Nephron progenitor cell (in vitro differentiated cells): ENCODE measurements around the gene RIPOR3.

Source experiments
- DNase-seq: peaks from one replicate; pipeline ENCODE4 v3.0.0; 2021
- H3K27ac Mint-ChIP-seq: 2 replicates; pipeline ENCODE4 v1.8.0; 2021; ENCODE audit warnings: mild to moderate bottlenecking, moderate library complexity, mixed read lengths
- H3K27me3 Mint-ChIP-seq: 2 replicates; pipeline ENCODE4 v1.8.0; 2021; ENCODE audit warnings: mild to moderate bottlenecking, low read depth, mixed read lengths; ENCODE audit not compliant: poor library complexity
- H3K36me3 Mint-ChIP-seq: 2 replicates; pipeline ENCODE4 v1.8.0; 2021; ENCODE audit warnings: low read depth, mixed read lengths
- H3K4me1 Mint-ChIP-seq: 2 replicates; pipeline ENCODE4 v1.8.0; 2021; ENCODE audit warnings: mixed read lengths
- H3K4me3 Mint-ChIP-seq: 2 replicates; pipeline ENCODE4 v1.8.0; 2021; ENCODE audit warnings: mild to moderate bottlenecking, moderate library complexity, mixed read lengths
- H3K9me3 Mint-ChIP-seq: 2 replicates; pipeline ENCODE4 v1.8.0; 2021; ENCODE audit warnings: mild to moderate bottlenecking, moderate library complexity, mixed read lengths
- CTCF ChIP-seq: fragments of 200-600 bp; sonication (generic); IDR thresholded peaks from 2 replicates; pipeline ENCODE4 v1.5.0; 2021; ENCODE audit warnings: antibody characterized with exemption

Gene RIPOR3

GRCh38 chr20:50594591-50595432 lies 96.5 kb downstream of the RIPOR3 start:
- no peak for TF ChIP-seq CTCF
- no peak overlapping the region for H3K4me3 Mint-ChIP-seq
- no peaks in the 10 kb centered on the region for H3K27me3 Mint-ChIP-seq
- peaks cover 15% of the 10 kb centered on the region for H3K4me1 Mint-ChIP-seq
- H3K27ac Mint-ChIP-seq: no peak overlapping the region
- H3K9me3 Mint-ChIP-seq: no peaks in the 10 kb centered on the region
- H3K36me3 Mint-ChIP-seq: no peaks in the 10 kb centered on the region
- DNase-seq: no peak

- no peaks in the 10 kb centered on the region for H3K36me3 Mint-ChIP-seq
- no peaks in the 10 kb centered on the region for H3K27me3 Mint-ChIP-seq
- no peak for TF ChIP-seq CTCF
- no peak for DNase-seq
- H3K4me3 Mint-ChIP-seq: no peak overlapping the region
- peak overlapping the region; percentile 68 for H3K27ac Mint-ChIP-seq
- H3K9me3 Mint-ChIP-seq: no peaks in the 10 kb centered on the region
- peaks cover 15% of the 10 kb centered on the region for H3K4me1 Mint-ChIP-seq
These were observed 97.1 kb downstream of the RIPOR3 start for GRCh38 chr20:50594231-50594590.

GRCh38 chr20:50593005-50593335 lies 98.4 kb downstream of the RIPOR3 start:
- H3K36me3 Mint-ChIP-seq: peaks cover 5% of the 10 kb centered on the region
- DNase-seq: no peak
- H3K27ac Mint-ChIP-seq: no peak overlapping the region
- H3K9me3 Mint-ChIP-seq: no peaks in the 10 kb centered on the region
- no peaks in the 10 kb centered on the region for H3K27me3 Mint-ChIP-seq
- H3K4me3 Mint-ChIP-seq: no peak overlapping the region
- peaks cover 15% of the 10 kb centered on the region for H3K4me1 Mint-ChIP-seq
- no peak for TF ChIP-seq CTCF

- H3K36me3 Mint-ChIP-seq: peaks cover 7% of the 10 kb centered on the region
- H3K4me3 Mint-ChIP-seq: no peak overlapping the region
- H3K27me3 Mint-ChIP-seq: no peaks in the 10 kb centered on the region
- no peak for DNase-seq
- peaks cover 15% of the 10 kb centered on the region for H3K4me1 Mint-ChIP-seq
- TF ChIP-seq CTCF: no peak
- peak overlapping the region; percentile 75 for H3K27ac Mint-ChIP-seq
- H3K9me3 Mint-ChIP-seq: no peaks in the 10 kb centered on the region
These were observed 98.9 kb downstream of the RIPOR3 start for GRCh38 chr20:50592282-50593004.

- Mint-ChIP-seq H3K9me3 (no peaks in the 10 kb centered on the region), H3K4me1 (peaks cover 12% of the 10 kb centered on the region), H3K4me3 (no peak overlapping the region), H3K36me3 (peaks cover 14% of the 10 kb centered on the region), H3K27ac (no peak overlapping the region), H3K27me3 (no peaks in the 10 kb centered on the region)
- no peak for DNase-seq
- TF ChIP-seq CTCF: no peak
These were observed 100.0 kb downstream of the RIPOR3 start for GRCh38 chr20:50591233-50591852.
